Measurements from ENCODE around the gene EXOC4. TPM values are rescaled to one million over a fixed set of nuclear protein-coding genes. Genes with fewer than 3 reads are reported as not detected.

The EXOC4 gene
- total RNA-seq, 1 experiment from 2014 or later: 75.8 TPM

DNA sequence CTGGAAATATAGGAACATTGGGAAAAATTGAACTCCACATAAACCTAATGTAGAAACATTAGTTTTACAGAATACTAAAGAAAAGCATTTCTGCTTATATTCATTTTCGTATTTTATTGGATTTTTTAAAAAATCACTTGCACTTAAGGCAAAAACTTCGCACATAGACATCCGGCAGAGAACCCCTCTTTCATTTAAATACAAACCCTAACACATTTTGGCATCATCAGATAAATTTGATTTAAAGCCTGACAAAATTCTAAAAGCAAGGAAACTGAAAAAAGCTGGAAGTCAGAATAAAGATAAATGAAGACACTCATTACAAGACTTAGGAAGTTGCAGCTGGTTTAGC lies 396 bp upstream of the EXOC4 start:
- H4K91ac ChIP-seq (ENCODE audit: insufficient read length, low read depth, low read length): no peak overlapping the region
- no peak overlapping the region for H3K4ac ChIP-seq (ENCODE audit: low read depth, low read length)
- H3K56ac ChIP-seq (ENCODE audit: insufficient read length, low read depth, low read length): no peak overlapping the region
- H3K9me3 ChIP-seq (ENCODE audit: control insufficient read depth, low read depth, low read length): no peaks in the 10 kb centered on the region
- H2BK120ac ChIP-seq (ENCODE audit: low read depth, low read length, poor library complexity, severe bottlenecking): no peak overlapping the region
- no peak overlapping the region for H2BK20ac ChIP-seq (ENCODE audit: low read depth, low read length, poor library complexity, severe bottlenecking)
- H3K4me3 Mint-ChIP-seq: peak overlapping the region; percentile 93 to 96
- H3K27me3 ChIP-seq (ENCODE audit: insufficient read depth, low read length): no peaks in the 10 kb centered on the region
- no peak overlapping the region for H2BK12ac ChIP-seq (ENCODE audit: insufficient read length, low read depth, low read length)
- 0 out of 5 replicates have a peak, but pooled peaks cover 0 to 3% of the 10 kb centered on the region in 2 experiments for H3K9me3 Mint-ChIP-seq
- no peaks in the 10 kb centered on the region for H4K20me1 ChIP-seq (ENCODE audit: control insufficient read depth, insufficient read depth, insufficient read length)
- no peak overlapping the region for H3T11ph ChIP-seq (ENCODE audit: low read length)
- H2AFZ ChIP-seq (ENCODE audit: low read length): no peak overlapping the region
- H2AK5ac ChIP-seq (ENCODE audit: insufficient read length, low read length): no peak overlapping the region
- no CpG with 5 or more reads among the region's 3 CpGs for WGBS (ENCODE audit: extremely low coverage, insufficient read length, low lambda C conversion rate)
- TF ChIP-seq CTCF (conservative IDR thresholded peaks at IDR 0.05): no peak
- H2BK5ac ChIP-seq (ENCODE audit: insufficient read length, low read length): no peak overlapping the region
- H3K23ac ChIP-seq (ENCODE audit: insufficient read length, low read depth, low read length): no peak overlapping the region
- H3K79me1 ChIP-seq (ENCODE audit: insufficient read depth, low read depth, low read length, poor library complexity, severe bottlenecking): no peaks in the 10 kb centered on the region
- no peaks in the 10 kb centered on the region; the same call in 1 of the 2 replicates for H3K79me2 ChIP-seq (ENCODE audit: insufficient read depth, low read length)
- H3K18ac ChIP-seq (ENCODE audit: insufficient read length, low read depth, low read length): no peak overlapping the region
- H3K27me3 Mint-ChIP-seq (ENCODE audit: low read depth): no peaks in the 10 kb centered on the region
- no peak overlapping the region for H3K4me2 ChIP-seq (ENCODE audit: insufficient read depth, insufficient read length, low read length)
- H3K4me1 Mint-ChIP-seq: peaks cover 15 to 19% of the 10 kb centered on the region in 2 experiments
- no peak overlapping the region for H3K27ac ChIP-seq (ENCODE audit: insufficient read length, low read depth, low read length)
- H4K5ac ChIP-seq (ENCODE audit: insufficient read length, low read depth, low read length): no peak overlapping the region
- no peaks in the 10 kb centered on the region for H3K4me1 ChIP-seq (ENCODE audit: insufficient read depth, low read length)
- H3K23me2 ChIP-seq (ENCODE audit: insufficient read length, low read depth, low read length, poor library complexity, severe bottlenecking): peaks cover 5% of the 10 kb centered on the region
- no peak overlapping the region for H3K9ac ChIP-seq (ENCODE audit: extremely low read depth, insufficient read length, low read length)
- H3K36me3 Mint-ChIP-seq (ENCODE audit: insufficient read depth in 1 of 3, low read depth in 3 of 3): peaks cover 0 to 5% (median 0%) of the 10 kb centered on the region in 3 experiments; a peak in 3 of 7 replicates
- no peak overlapping the region for H2BK15ac ChIP-seq (ENCODE audit: low read depth, low read length)
- H3K14ac ChIP-seq (ENCODE audit: insufficient read depth, low read length): no peak overlapping the region
- peak overlapping the region in 1 of 3 experiments; percentile 64; a peak in 2 of 7 replicates for H3K27ac Mint-ChIP-seq
- no peak overlapping the region for H4K8ac ChIP-seq (replicated peaks; ENCODE audit: insufficient read length, low read depth, low read length)
- DNase-seq: no peak
